Measurements from ENCODE around the gene PPP1R36.

DNA sequence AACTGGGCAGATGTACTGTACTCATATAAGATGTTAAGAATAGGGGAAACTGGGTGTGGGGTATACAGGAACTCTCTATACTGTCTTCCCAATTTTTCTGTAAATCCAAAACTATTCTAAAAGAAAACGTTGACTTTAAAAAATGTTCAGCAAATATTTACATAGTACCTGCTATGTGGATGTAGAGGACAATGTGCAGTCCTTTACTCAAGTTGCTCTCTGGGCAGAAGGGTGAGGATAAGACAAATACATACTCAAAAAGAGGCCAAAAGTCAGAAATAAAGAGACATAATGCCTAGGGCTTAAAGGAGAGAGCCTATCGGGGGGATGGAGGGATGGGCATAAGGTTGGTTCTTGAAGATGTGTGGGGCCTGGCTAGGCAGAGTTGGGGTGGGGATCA is 44.7 kb downstream of the PPP1R36 start:
- no peak for TF ChIP-seq POLR2AphosphoS5 (IDR thresholded peaks at IDR 0.05; ENCODE audit: low read depth, low read length)
- no peak for TF ChIP-seq POLR2A (IDR thresholded peaks at IDR 0.05; ENCODE audit: low read depth, low read length)
- TF ChIP-seq TAF1 (IDR thresholded peaks at IDR 0.05; ENCODE audit: borderline replicate concordance, low read depth, low read length): no peak
